Left lung (tissue), 10 donors: ENCODE results near the gene IRX4. TPM values are rescaled to one million over a fixed set of nuclear protein-coding genes. Genes with fewer than 3 reads are reported as not detected.

ENCODE experiments used
- ATAC-seq: fragments of 200-7000 bp; cut with Tn5 transposase; one replicate; pipeline ENCODE4 v1.9.1; 2020; ENCODE audit warnings: moderate library complexity
- DNase-seq, 4 donors: peaks; one replicate each; pipeline ENCODE4 v3.0.0-alpha.2; 2013 to 2020
- H3K27ac ChIP-seq, 2 donors: fragments of 200-600 bp; sonication (generic) in 1 of 2; one replicate each; pipeline versions ENCODE4 v1.5.0 to v1.8.0; 2020 to 2021
- H3K27me3 ChIP-seq, 2 donors: fragments of 200-600 bp; sonication (generic) in 1 of 2; one replicate each; pipeline versions ENCODE4 v1.5.0 to v1.8.0; 2020 to 2021
- H3K36me3 ChIP-seq, 2 donors: fragments of 200-600 bp; sonication (generic) in 1 of 2; one replicate each; pipeline versions ENCODE4 v1.5.0 to v1.8.0; 2020 to 2021
- H3K4me1 ChIP-seq, 2 donors: fragments of 200-600 bp; one replicate each; pipeline ENCODE4 v1.8.0; 2021
- H3K4me3 ChIP-seq, 2 donors: fragments of 200-600 bp; sonication (generic) in 1 of 2; one replicate each; pipeline versions ENCODE4 v1.5.0 to v1.8.0; 2020 to 2021; ENCODE audit warnings: mild to moderate bottlenecking in 1 of 2
- H3K9me3 ChIP-seq, 2 donors: fragments of 200-600 bp; sonication (generic) in 1 of 2; one replicate each; pipeline versions ENCODE4 v1.5.0 to v1.8.0; 2020 to 2021
- CTCF ChIP-seq, 2 donors: fragments of 200-600 bp; sonication (generic) in 1 of 2; IDR thresholded peaks; one replicate each; pipeline versions ENCODE4 v1.5.0 to v1.8.0; 2021; ENCODE audit warnings: antibody characterized with exemption in 2 of 2
- intact Hi-C, 2 donors: fragments of 100-400 bp; cut with DNase I; formaldehyde crosslinking; loops; one replicate each; pipeline versions ENCODE4 v1.11.2 to v1.14.2; 2022
- polyA plus RNA-seq, 6 donors: library from polyadenylated mRNA; unstranded; fragments of 120-200 nt; gene quantifications; one replicate each; pipeline ENCODE4 v1.2.1, GENCODE V29; 2013; ENCODE audit not compliant: insufficient read length in 6 of 6
- total RNA-seq, 2 donors: library from RNA; stranded (reverse); fragmentation: NEBNext Ultra II Directional; extraction: Animal tissue kit (Norgen Biotek cat#: 25700); gene quantifications; one replicate each; pipeline ENCODE4 v1.2.1, GENCODE V29; 2021
- donor health status: DM: no; HTN: yes; CAD: no.
- donor health status: DM: no; HTN: no; CAD: no.

The IRX4 gene
- total and polyA plus RNA-seq, 8 donors: not detected

GRCh38 chr5:1901983-1902382 lies 19.3 kb upstream of the IRX4 start:
- intact Hi-C loops: no loop called here
- peaks cover 0 to 39% of the 10 kb centered on the region in 2 donors for H3K27me3 ChIP-seq
- no peak overlapping the region for H3K4me3 ChIP-seq
- no peaks in the 10 kb centered on the region for H3K36me3 ChIP-seq
- peaks cover 0 to 15% of the 10 kb centered on the region in 2 donors for H3K9me3 ChIP-seq
- DNase-seq: no peak
- TF ChIP-seq CTCF (IDR thresholded peaks at IDR 0.05): no peak
- no peak for ATAC-seq
- H3K4me1 ChIP-seq: no peaks in the 10 kb centered on the region
- no peak overlapping the region for H3K27ac ChIP-seq

GRCh38 chr5:1901061-1901460 lies 18.3 kb upstream of the IRX4 start:
- TF ChIP-seq CTCF (IDR thresholded peaks at IDR 0.05): no peak
- Histone ChIP-seq H3K9me3 (peaks cover 0 to 15% of the 10 kb centered on the region in 2 donors), H3K4me3 (no peak overlapping the region), H3K36me3 (no peaks in the 10 kb centered on the region), H3K27me3 (peaks cover 0 to 48% of the 10 kb centered on the region in 2 donors), H3K27ac (no peak overlapping the region), H3K4me1 (no peaks in the 10 kb centered on the region)
- intact Hi-C loops: no loop called here
- DNase-seq (no peak), ATAC-seq (no peak)

GRCh38 chr5:1899201-1899600 lies 16.5 kb upstream of the IRX4 start:
- peaks cover 0 to 52% of the 10 kb centered on the region in 2 donors for H3K27me3 ChIP-seq
- ATAC-seq (no peak), DNase-seq (peak in 1 of 4 donors; percentile 43)
- no peak for TF ChIP-seq CTCF (IDR thresholded peaks at IDR 0.05)
- H3K9me3 ChIP-seq: peaks cover 0 to 6% of the 10 kb centered on the region in 2 donors
- intact Hi-C loops: no loop called here
- no peaks in the 10 kb centered on the region for H3K4me1 ChIP-seq
- H3K4me3 ChIP-seq: no peak overlapping the region
- H3K36me3 ChIP-seq: no peaks in the 10 kb centered on the region
- H3K27ac ChIP-seq: no peak overlapping the region

- no peak overlapping the region for H3K27ac ChIP-seq
- ATAC-seq: no peak
- H3K9me3 ChIP-seq: peaks cover 0 to 6% of the 10 kb centered on the region in 2 donors
Measured at GRCh38 chr5:1897816-1898450, 15.2 kb upstream of the IRX4 start.

GRCh38 chr5:1897386-1897785 lies 14.7 kb upstream of the IRX4 start:
- Histone ChIP-seq H3K4me1 (no peaks in the 10 kb centered on the region), H3K36me3 (no peaks in the 10 kb centered on the region), H3K27me3 (peaks cover 0 to 67% of the 10 kb centered on the region in 2 donors), H3K9me3 (peaks cover 0 to 6% of the 10 kb centered on the region in 2 donors), H3K27ac (no peak overlapping the region), H3K4me3 (no peak overlapping the region)
- intact Hi-C loops: no loop called here
- ATAC-seq: no peak
- TF ChIP-seq CTCF (IDR thresholded peaks at IDR 0.05): no peak
- no peak for DNase-seq

More at GRCh38 chr5:1897816-1898450, 15.2 kb upstream of the IRX4 start:
- intact Hi-C loops: no loop called here
- no peaks in the 10 kb centered on the region for H3K36me3 ChIP-seq
- TF ChIP-seq CTCF (IDR thresholded peaks at IDR 0.05): no peak
- peaks cover 0 to 62% of the 10 kb centered on the region in 2 donors for H3K27me3 ChIP-seq
- H3K4me1 ChIP-seq: no peaks in the 10 kb centered on the region
- no peak overlapping the region for H3K4me3 ChIP-seq
- DNase-seq: no peak
